Stimulated activated CD4-positive, alpha-beta T cell treated with anti-CD3 and anti-CD28 coated beads, Interleukin-4, amount 100 ng/mL, for 24 hours (primary cell): ENCODE measurements around the gene CST6.

Experiments used
- DNase-seq: peaks from one replicate; pipeline ENCODE4 v3.0.0-alpha.2; 2020

CST6 gene

GRCh38 chr11:66011785-66012303 lies at the start of gene CST6:
TSS of gene CST6 (plus strand) at chr11:66012008. CDS start at chr11:66012045, 37 bp downstream.
- no peak for DNase-seq

GRCh38 chr11:65962141-65962564 lies 49.7 kb upstream of the CST6 start:
- DNase-seq: no peak

GRCh38 chr11:65964906-65965305 lies 46.9 kb upstream of the CST6 start:
- no peak for DNase-seq

GRCh38 chr11:65965986-65966762 lies 45.6 kb upstream of the CST6 start:
- no peak for DNase-seq

GRCh38 chr11:65967329-65967934 lies 44.4 kb upstream of the CST6 start:
- no peak for DNase-seq

- DNase-seq: no peak
Measured at GRCh38 chr11:65968600-65969482, 43.0 kb upstream of the CST6 start.

GRCh38 chr11:65972116-65972515 lies 39.7 kb upstream of the CST6 start:
- no peak for DNase-seq

- DNase-seq: no peak
Measured at GRCh38 chr11:65973439-65974110, 38.2 kb upstream of the CST6 start.

- no peak for DNase-seq
Measured at GRCh38 chr11:65975771-65976170, 36.0 kb upstream of the CST6 start.

- DNase-seq: no peak
Measured at GRCh38 chr11:65976216-65977176, 35.3 kb upstream of the CST6 start.

- no peak for DNase-seq
Measured at GRCh38 chr11:65977621-65978390, 34.0 kb upstream of the CST6 start.

- no peak for DNase-seq
Measured at GRCh38 chr11:65978391-65979238, 33.2 kb upstream of the CST6 start.

- no peak for DNase-seq
Measured at GRCh38 chr11:65979261-65979759, 32.5 kb upstream of the CST6 start.

GRCh38 chr11:65981101-65981740 lies 30.6 kb upstream of the CST6 start:
- DNase-seq: no peak

GRCh38 chr11:65981972-65982823 lies 29.6 kb upstream of the CST6 start:
- no peak for DNase-seq

- no peak for DNase-seq
Measured at GRCh38 chr11:65982824-65983588, 28.8 kb upstream of the CST6 start.

GRCh38 chr11:65983589-65983987 lies 28.2 kb upstream of the CST6 start:
- DNase-seq: no peak
